Stimulated activated CD4-positive, alpha-beta T cell treated with anti-CD3 and anti-CD28 coated beads, Interleukin-2, amount 100 ng/mL, for 24 hours (primary cell): ENCODE results near the gene VARS1.

Experiments used
- DNase-seq, 2 donors: peaks; one replicate each; pipeline ENCODE4 v3.0.0-alpha.2; 2020

VARS1 gene

DNA sequence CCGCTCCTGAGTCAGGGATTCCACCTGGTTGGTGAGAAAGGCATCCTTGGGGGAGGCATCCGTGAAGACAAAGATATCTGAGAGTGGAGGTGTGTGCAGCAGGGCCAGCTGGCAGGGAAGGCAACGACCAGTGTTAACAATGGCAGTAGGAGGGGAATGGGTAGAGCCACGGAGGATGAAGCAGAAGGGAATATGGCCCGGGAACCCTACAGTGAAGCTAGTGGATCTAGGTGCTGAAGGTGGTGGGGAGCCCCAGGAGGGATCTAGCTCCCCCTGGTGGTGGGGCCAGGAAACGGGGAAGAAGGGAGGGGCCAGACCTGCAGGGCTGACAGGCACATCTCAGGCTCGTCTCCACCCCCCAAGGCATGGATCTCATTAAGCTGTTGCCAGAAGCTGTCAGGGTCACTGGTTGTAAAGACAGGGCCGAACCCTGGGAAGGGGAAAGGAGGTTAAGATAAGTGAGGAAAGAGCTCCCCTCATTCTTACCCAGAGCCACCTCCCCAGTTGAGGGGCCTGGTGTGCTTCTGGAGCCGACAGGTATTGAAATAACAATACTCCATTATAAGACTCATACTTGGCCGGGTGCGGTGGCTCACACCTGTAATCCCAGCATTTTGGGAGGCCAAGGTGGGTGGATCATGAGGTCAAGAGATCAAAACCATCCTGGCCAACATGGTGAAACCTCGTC is 25.7 kb downstream of the VARS1 start:
- peak; percentile 84 for DNase-seq

DNA sequence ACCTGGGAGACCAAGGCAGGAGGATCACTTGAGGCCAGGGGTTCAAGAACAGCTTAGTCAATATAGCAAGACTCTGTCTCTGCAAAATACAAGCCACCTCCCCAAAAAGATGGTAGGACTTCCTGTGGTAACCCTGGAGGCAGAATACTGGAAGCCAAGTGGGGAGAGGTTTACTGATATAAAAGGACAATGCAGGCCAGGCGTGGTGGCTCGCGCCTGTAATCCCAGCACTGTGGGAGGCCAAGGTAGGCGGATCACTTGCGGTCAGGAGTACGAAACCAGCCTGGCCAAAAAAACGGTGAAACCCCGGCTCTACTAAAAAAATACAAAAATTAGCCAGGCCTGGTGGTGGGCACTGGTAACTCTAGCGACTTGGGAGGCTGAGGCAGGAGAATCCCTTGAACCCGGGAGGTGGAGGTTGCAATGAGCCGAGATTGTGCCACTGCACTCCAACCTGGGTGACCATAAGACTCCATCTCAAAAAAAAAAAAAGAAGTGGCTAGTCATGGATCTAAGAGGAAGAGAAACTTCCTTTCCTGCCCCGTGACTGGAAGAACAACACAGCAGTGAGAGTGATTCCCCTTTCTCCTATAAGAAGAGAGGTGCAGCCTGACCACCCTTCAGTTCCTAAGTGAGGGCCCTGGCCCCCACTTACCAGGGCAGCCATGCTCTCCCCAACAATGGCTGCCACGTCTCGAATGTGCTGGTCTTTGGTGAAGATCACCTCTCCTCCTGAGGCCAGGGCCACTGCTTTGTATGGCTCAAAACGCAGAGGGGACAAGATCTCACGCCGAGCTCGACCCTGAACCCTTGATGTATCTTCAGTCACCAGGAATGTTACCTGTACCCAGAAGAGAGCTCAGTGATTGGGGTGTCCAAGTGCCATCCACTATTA is 26.9 kb downstream of the VARS1 start:
- DNase-seq = no peak

DNA sequence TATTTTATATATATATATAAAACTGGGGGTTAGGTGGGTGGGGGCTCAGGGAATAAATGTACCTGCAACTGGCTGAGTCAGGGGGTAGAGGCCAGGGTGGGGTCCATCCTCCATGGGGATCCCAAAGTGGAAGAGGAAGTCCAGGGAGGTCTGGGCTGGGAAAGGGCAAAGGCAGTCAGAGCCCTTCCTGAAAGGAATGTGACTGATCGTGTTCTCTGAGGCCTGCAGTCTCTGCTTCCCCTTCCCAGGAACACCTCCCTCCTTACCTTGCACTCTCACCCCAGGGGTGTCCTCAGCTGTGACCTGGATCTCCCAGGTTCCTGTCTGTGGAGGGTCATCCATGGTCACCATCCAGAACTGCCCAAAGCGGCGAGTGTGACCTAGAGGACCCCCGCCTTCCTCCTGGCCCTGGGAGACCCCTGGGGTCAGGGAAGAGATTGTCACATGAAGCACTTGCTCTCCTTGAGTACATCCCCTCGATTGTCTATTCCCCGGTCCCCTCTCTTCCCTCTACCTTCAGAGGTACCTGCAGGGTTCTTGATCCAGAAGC is 28.4 kb downstream of the VARS1 start:
- no peak for DNase-seq

DNA sequence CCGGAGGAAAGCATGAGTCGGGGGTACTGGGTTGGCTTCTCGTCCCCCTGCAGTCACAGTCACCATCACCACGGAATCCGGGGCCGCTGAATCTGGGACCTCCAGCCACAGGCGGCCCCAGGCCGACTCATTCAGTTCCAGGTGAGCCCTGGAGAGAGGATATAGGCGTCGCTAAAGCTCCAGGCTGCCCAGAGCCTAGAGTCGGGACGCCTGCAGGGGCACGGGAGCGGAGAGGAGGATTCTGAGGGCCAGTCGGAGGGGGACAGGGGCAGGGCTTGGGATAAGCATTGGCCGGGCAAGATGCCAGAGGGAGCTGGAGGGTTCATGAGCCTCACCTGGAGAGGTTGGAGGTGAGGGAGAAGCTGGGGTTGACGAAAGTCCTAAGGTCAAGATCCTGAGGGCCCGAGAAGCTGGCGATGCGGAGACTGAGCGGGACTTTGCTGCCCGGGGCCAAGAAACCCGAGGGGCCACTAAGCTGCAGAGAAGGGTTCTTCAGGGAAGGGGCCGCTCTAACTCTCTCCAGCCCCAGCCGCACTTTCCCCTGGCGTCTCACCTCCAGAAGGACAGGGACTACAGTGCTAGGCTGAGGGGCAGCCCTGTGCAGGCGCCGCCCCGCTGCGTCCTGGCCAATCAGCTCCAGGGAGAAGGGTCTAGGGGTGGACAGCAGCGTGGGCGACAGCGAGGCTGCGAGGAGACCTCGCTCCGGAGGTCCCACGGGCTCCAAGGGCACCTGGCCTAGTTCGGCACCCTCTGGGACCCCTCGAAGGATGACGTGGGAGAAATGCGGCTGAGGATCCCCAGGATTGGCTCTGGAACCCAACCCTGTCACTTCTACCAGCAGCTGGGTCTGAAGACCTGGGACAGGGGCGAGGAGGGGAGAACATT is 29.4 kb downstream of the VARS1 start:
- no peak for DNase-seq

DNA sequence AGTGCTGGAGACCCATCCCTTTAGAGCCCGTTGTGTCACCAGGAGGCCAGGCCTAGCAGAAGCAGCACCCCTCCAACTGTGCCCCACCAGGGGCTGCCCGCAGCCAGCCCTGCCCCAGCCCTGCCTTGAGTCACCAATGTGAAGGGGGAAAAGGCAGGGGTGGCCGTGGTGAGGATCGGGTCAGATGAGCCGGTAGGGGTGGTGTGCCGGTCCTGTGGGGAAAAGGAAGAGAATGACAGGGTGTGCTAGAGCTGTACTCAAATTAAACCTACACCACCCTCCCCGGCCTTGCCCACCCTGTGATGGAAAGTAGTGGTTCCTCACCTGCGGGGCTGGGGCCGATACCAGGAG is 30.0 kb downstream of the VARS1 start:
- DNase-seq = no peak

DNA sequence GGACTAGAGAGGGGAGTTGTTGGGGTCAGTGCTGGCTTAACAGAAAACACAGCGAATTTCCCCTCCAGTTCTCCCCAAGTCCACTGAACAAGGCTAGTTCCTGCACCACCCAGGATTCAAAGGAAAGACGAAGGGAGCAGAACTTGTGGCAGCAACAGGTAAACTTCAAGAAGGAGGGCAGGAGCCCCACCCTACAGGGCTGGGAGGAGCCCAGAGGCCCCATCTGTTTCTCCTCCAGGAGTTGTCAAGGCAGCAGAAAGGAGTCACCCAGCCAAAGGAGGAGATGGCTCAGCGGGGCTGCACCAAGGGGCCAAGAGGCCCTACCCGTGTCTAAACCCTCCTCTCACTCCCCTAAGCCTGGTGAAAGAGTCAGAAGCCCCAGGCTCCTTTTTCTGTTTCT is 31.4 kb downstream of the VARS1 start:
- no peak for DNase-seq

DNA sequence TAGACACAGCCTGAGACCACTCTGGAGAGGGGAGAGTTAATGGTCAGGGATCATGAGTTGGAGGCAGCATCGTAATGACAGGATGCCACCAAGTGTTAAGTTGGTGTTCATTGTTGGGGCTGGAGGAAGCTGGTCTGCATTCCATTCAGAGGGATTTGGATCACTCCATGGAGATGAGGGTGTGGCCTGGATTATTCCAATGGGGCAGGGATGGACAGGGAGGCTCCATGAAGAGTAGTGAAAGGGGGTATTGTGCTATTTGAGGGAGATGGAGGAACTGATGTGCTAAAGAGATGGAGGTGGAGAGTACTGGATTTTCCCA is 32.0 kb downstream of the VARS1 start:
- no peak for DNase-seq

DNA sequence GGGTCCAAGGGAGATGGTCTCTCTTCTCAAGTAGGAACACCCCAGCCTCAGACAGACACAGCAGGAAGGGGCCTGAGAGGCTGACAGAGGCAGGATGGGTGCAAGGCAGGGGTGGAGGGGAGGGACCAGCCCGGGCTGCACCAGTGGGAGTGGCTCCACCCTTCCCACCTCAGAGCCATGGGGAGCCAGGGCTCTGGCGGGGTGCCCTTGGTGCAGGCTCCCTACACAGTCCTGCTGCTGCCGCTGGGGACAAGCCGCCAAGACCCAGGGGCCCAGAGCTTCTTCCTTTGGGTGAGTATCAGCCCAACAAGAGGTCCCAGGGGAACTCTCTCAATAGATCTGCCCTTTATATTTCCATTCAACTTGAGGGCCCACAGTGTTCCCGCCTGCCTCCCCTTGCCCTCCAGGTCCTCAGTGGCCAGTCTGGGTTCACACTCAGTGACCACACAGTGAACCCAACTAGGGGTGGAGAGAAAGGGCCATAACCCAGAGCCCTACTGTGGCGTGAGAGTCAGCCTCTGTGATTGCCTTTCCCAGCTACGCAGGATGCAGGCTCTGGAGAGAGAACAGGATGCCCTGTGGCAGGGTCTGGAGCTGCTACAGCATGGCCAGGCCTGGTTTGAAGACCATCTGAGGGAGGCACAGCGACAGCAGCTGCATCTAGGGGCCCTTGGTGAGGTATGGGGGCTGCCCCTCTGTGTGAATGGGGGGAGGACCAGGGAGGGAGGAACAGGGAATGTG is 32.5 kb downstream of the VARS1 start:
- DNase-seq = no peak

DNA sequence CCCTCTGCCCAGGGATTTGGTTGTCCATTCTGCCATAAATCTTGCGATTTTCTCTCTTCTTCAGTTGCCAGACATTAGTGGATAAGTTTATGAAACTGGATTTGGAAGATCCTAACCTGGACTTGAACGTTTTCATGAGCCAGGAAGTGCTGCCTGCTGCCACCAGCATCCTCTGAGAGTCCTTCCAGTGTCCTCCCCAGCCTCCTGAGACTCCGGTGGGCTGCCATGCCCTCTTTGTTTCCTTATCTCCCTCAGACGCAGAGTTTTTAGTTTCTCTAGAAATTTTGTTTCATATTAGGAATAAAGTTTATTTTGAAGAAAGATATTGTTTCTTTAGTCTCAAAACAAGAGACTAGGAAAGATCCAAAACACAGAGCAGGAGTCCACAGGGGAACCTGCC is 33.2 kb downstream of the VARS1 start, which contains the start of gene SAPCD1:
Gene SAPCD1 (plus strand): TSS at position 301 of the 400 bp plus-strand sequence. CDS start 399 bp downstream, outside the sequence.
- DNase-seq = no peak

DNA sequence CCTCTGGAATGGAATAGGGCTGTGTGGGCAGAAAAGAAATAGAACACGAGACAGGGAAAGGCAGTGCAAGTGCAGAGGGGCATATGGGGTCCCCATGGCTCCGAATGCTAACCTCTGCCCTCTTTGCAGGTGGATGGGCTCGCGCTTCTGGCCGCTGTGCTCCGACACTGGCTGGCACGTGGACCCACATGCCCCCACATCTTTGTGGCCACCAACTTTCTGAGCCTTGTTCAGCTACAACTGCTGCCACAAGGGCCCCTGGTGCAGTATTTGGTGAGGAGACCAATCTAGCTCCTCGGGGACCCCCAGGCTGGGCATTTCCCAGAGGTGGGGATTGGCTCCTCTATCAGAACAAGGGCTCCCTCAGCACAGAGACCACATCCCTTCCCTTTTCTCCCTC is 34.2 kb downstream of the VARS1 start:
- no peak for DNase-seq

DNA sequence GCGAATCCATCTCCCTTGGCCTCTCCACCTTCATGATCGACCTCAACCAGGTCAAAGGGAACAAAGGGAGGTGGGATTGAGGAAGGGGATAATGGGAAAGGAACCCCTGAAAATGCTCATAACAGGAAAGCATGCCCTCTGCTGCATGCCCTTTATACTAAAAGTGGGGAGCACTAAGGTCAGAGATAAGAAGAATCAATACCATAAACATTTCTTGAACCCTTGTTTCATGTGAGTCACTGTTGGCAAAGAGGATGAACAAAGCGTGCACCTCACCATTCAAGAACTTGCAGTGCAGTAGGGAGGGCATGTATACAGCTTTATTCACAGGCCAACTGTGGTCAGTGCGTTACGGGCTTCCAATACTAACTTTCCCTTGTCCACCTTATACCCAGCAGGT is 34.8 kb downstream of the VARS1 start:
- no peak for DNase-seq

DNA sequence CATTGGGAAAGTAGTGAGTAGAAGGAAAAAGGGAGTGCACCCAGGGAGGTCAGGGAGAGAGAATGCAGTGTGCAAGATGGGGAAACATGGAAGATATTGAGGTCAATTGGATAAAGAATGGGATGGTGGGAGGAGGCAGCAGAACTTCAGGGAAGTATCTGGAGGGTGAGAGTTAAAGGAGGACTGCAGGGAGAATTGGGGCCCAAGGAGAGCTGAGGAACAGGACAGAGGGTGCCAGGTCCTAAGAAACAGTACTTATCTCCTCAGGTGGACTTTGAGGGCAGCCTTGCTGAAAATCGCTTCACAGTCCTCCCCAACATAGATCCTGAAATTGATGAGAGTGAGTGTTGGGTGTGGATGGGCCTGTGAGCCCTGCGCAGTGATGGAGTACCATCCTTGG is 37.3 kb downstream of the VARS1 start:
- no peak for DNase-seq

DNA sequence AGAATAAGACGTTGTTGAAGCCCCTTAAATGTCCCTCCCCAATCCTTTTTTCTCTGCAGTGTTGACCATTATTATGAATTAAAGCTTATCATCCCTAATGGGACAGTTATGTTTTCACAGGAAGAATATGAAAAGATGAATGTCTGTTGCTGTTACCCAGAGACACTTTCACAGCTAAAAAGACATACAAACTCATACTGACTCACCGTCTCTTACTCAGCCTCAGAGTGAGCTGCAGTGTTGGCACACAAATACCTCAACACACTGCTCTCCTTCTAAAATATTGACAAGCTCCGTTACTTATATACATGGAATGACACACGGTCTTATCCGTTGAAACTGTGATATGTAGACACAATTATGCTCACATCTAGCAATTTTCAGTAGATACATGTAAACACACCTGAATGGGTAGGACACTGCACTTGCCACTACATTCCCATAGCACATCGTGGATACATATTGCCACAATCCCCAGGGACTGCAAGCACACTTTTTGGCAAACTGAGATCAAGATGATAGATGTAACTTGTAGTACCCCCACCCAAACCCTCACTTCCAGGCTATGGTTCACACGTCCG is 42.7 kb downstream of the VARS1 start:
- DNase-seq = no peak

DNA sequence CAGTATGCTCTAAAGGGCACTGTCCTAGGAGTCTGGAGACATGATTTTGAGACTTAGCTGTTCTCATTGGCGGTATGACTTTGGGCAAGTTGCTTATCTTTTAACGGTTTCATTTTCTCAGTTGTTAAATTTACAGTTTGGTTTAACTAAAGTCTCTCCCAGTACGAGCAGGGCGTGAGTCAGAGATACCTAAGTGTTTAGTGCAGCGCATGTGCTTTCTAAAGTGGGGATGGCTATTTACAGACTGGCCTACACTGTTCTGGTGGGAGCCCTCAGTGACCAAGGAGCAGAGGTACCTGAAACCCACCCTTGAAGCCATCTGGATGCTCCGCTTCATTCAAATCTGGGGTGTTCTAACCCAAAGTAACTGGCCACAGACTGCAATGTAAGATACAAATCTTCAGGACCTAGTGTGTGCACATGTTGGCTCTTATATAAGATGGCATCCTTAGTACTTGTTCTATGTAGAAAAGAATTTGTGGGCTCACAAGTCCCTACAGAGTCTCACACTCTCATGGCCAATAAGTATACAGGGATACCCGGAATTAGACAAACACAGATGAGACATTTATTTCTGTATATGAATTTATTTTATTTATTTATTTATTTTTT is 45.0 kb downstream of the VARS1 start:
- DNase-seq = no peak

DNA sequence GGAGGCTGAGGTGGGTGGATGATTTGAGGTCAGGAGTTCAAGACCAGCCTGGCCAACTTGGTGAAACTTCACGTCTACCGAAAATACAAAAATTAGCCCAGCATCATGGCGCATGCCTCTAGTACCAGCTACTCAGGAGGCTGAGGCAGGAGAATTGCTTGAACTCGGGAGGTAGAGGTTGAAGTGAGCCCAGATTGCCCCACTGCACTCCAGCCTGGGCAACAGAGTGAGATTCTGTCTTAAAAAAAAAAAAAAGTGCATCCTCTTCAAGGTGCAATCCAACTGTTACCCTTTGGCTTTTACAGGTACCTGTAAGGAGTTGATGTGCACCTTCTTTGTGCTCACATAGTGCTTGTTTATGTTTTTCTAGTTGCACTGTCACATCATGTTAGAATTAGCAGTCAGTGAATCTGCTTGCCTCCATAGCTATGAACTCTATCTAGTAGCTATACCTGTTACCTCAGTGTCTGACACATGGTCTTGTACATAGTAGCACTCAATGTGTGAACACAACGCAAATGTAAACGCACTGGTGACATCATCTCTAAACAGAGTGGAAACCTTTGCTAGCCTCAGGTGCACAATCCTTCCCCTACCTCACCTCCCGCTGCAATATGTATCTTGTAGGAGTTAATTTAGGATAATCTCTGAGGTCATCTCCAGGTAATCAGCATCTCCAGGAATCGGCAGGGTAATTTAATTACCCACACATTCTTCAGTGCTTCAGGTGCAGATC is 46.1 kb downstream of the VARS1 start:
- no peak for DNase-seq
